Upper lobe of right lung (tissue), 1 donor: ENCODE results near the gene ZNF280D. TPM values are rescaled to one million over a fixed set of nuclear protein-coding genes. Genes with fewer than 3 reads are reported as not detected.

Source experiments
- ATAC-seq: fragments of 200-7000 bp; cut with Tn5 transposase; one replicate; pipeline ENCODE4 v1.9.1; 2020; ENCODE audit warnings: mild to moderate bottlenecking, moderate library complexity
- DNase-seq: peaks from one replicate; pipeline ENCODE4 v3.0.0-alpha.2; 2020
- H3K27ac ChIP-seq: fragments of 200-600 bp; one replicate; pipeline ENCODE4 v1.8.0; 2022
- H3K27me3 ChIP-seq: fragments of 200-600 bp; one replicate; pipeline ENCODE4 v1.8.0; 2022; ENCODE audit warnings: mild to moderate bottlenecking
- H3K36me3 ChIP-seq: fragments of 200-600 bp; one replicate; pipeline ENCODE4 v1.8.0; 2022
- H3K4me1 ChIP-seq: fragments of 200-600 bp; one replicate; pipeline ENCODE4 v1.8.0; 2022
- H3K4me3 ChIP-seq: fragments of 200-600 bp; one replicate; pipeline ENCODE4 v1.8.0; 2022; ENCODE audit warnings: mild to moderate bottlenecking
- H3K9me3 ChIP-seq: fragments of 200-600 bp; one replicate; pipeline ENCODE4 v1.8.0; 2022
- intact Hi-C: fragments of 100-400 bp; cut with DNase I; formaldehyde crosslinking; loops from one replicate; pipeline ENCODE4 v1.11.0; 2022
- total RNA-seq: library from RNA; stranded (reverse); fragmentation: NEBNext Ultra II Directional; extraction: Animal tissue kit (Norgen Biotek cat#: 25700); gene quantifications from one replicate; pipeline ENCODE4 v1.2.1, GENCODE V29; 2021
- TF ChIP-seq, protein P1 (sequence below): fragments of 200-600 bp; IDR thresholded peaks from one replicate; pipeline ENCODE4 v1.8.0; 2022; ENCODE audit warnings: antibody characterized with exemption
- donor health status: DM: no; HTN: yes; CAD: no; lungs with severe emphysema.

ZNF280D gene
- total RNA-seq, 1 donor from 2014 or later, result 46.2 TPM

DNA sequence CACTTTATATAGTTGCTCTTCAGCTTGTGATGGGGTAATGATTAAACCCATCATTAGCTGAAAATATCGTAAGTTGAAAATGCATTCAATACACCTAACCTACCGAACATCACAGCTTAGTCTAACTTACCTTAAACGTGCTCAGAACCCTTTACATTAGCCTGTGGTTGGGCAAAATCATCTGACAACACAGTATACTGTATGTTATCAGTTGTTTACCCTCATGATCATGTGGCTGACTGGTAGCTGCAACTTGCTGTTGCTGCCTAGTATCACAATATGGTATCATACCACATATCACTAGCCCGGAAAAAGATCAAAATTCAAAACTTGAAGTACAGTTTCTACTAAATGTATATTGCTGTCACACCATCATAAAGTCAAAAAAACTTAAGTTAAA lies 9.5 kb downstream of the ZNF280D start:
- no peak for DNase-seq

DNA sequence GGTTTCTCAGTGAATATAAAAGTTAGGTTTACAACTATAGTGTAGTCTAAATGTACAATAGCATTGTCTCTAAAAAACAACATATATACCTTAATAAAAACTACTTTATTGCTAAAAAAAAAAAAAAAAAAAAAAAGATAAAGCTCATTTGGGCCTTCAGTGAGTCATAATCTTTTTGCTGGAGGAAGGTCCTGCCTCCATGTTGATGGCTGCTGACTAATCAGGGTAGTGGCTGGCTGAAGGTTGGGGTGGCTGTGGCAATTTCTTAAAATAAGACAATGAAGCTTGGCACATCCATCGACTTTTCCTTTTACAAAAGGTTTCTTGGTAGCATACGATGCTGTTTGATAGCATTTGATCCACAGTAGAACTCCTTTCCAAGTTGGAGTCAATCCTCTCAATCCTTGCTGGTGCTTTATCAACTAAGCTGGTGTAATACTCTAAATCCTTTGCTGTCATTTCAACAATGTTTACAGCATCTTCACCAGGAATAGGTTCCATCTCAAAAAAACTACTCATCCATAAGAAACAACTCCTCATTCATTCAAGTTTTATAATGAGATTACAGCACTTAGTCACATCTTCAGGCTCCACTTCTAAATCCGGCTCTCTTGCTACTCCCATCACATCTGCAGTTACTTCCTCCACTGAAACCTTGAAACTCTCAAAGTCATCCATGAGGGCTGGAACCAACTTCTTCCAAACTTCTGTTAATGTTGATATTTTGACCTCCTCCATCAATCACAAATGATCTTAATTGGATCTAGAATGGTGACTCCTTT lies 13.3 kb downstream of the ZNF280D start:
- ATAC-seq (no peak), DNase-seq (no peak)
- Histone ChIP-seq H3K4me1 (no peaks in the 10 kb centered on the region), H3K4me3 (no peak overlapping the region), H3K36me3 (no peaks in the 10 kb centered on the region), H3K9me3 (no peaks in the 10 kb centered on the region), H3K27me3 (no peaks in the 10 kb centered on the region), H3K27ac (no peak overlapping the region)
- intact Hi-C loops, result no loop called here
- TF ChIP-seq, protein P1, sequence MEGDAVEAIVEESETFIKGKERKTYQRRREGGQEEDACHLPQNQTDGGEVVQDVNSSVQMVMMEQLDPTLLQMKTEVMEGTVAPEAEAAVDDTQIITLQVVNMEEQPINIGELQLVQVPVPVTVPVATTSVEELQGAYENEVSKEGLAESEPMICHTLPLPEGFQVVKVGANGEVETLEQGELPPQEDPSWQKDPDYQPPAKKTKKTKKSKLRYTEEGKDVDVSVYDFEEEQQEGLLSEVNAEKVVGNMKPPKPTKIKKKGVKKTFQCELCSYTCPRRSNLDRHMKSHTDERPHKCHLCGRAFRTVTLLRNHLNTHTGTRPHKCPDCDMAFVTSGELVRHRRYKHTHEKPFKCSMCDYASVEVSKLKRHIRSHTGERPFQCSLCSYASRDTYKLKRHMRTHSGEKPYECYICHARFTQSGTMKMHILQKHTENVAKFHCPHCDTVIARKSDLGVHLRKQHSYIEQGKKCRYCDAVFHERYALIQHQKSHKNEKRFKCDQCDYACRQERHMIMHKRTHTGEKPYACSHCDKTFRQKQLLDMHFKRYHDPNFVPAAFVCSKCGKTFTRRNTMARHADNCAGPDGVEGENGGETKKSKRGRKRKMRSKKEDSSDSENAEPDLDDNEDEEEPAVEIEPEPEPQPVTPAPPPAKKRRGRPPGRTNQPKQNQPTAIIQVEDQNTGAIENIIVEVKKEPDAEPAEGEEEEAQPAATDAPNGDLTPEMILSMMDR, result no peak

More for the DNA sequence above, 9.5 kb downstream of the ZNF280D start:
- Histone ChIP-seq H3K27ac (no peak overlapping the region), H3K36me3 (no peaks in the 10 kb centered on the region), H3K27me3 (no peaks in the 10 kb centered on the region), H3K9me3 (no peaks in the 10 kb centered on the region), H3K4me1 (no peaks in the 10 kb centered on the region), H3K4me3 (no peak overlapping the region)
- intact Hi-C loops, result no loop called here
- no peak for ATAC-seq
- TF ChIP-seq, protein P1, result no peak

DNA sequence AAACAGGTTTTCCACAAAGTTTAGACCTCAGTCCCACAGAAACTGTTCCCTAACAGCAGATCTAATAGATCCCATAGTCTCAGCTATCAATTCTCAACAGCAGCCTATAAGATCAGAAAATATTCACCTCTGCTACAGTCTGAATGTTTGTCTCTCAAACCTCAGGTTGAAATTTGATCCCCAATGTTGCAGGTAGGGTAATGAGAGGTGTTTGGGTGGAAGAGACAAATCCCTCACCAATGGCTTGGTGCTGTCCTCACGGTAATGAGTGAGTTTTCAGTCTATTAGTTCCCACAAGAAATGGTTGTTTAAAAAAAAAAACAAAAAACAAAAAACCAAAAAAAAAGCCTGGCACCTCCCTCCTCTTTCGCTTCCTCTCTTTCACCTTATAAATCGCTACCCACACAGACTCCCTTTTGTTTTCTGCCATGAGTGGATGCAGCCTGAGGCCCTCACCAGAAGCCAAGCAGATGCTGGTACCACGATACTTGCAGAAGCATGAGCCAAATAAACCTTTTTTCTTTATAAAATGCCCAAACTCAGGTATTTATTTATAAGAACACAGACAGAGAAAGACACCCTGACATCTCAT lies 14.2 kb downstream of the ZNF280D start:
- no peak overlapping the region for H3K4me3 ChIP-seq
- H3K27ac ChIP-seq, result no peak overlapping the region
- H3K27me3 ChIP-seq, result no peaks in the 10 kb centered on the region
- H3K4me1 ChIP-seq, result no peaks in the 10 kb centered on the region
- intact Hi-C loops, result no loop called here
- TF ChIP-seq, protein P1, result no peak
- DNase-seq (no peak), ATAC-seq (no peak)
- H3K9me3 ChIP-seq, result no peaks in the 10 kb centered on the region
- H3K36me3 ChIP-seq, result no peaks in the 10 kb centered on the region

DNA sequence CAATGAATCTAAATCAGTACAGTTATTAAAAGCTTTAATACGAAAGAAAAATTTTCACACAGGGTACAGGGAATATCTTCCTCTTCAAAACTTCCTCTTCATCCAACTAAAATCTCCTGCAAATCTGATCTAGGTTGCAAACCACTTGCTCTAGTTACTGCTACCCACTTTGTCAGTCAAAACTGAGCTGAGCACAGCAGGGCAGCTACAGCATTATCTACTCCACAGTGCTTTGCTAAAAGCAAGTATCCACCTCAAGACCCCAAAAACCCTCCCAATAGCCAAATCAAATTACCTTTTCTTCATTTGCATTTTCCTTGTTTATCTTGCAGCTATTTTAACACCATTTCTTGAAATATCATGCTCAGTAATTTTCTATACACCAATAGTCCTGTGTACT lies 14.7 kb downstream of the ZNF280D start:
- Histone ChIP-seq H3K36me3 (no peaks in the 10 kb centered on the region), H3K4me3 (no peak overlapping the region), H3K27me3 (no peaks in the 10 kb centered on the region), H3K27ac (no peak overlapping the region), H3K9me3 (no peaks in the 10 kb centered on the region), H3K4me1 (no peaks in the 10 kb centered on the region)
- DNase-seq, result no peak
- TF ChIP-seq, protein P1, result no peak
- no peak for ATAC-seq
- intact Hi-C loops, result no loop called here

DNA sequence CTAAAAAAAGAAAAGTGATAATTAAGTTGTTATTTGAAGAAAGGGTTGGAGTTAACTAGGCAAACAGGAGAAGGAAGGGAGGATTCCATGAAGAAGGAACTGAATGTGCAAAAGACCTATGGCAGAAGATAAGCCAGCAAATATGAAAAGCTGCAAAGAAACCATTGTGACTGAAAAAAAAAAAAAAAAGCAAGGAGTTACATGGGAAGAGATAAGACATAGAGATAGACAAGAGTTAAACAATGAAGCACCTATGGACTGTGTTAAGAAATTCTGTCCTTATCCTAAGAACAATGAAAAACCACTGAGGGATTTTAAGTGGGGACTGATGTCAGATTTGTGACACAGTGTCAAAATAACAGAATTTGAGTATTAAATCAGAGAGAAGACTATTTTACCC lies 17.0 kb downstream of the ZNF280D start:
- ATAC-seq, result no peak
- intact Hi-C loops, result no loop called here
- Histone ChIP-seq H3K27ac (no peak overlapping the region), H3K27me3 (no peaks in the 10 kb centered on the region), H3K36me3 (no peaks in the 10 kb centered on the region), H3K9me3 (no peaks in the 10 kb centered on the region), H3K4me1 (no peaks in the 10 kb centered on the region), H3K4me3 (no peak overlapping the region)
- DNase-seq, result no peak
- TF ChIP-seq, protein P1, result no peak
